Left ventricle myocardium inferior (tissue), 1 donor: ENCODE measurements around the gene GRAMD2A. TPM values are rescaled to one million over a fixed set of nuclear protein-coding genes. Genes with fewer than 3 reads are reported as not detected.
A peak's percentile ranks its signal among the peaks of the same experiment; 100 is the strongest.

ENCODE experiments used
- DNase-seq: peaks from one replicate; pipeline ENCODE4 v3.0.0-alpha.2; 2020
- H3K27ac ChIP-seq: fragments of 200-600 bp; replicated peaks from 2 replicates; pipeline ENCODE4 v1.8.0; 2021
- H3K27me3 ChIP-seq: fragments of 200-600 bp; 2 replicates; pipeline ENCODE4 v1.8.0; 2021; ENCODE audit warnings: low read depth
- H3K36me3 ChIP-seq: fragments of 200-600 bp; 2 replicates; pipeline ENCODE4 v1.8.0; 2021
- H3K4me1 ChIP-seq: fragments of 200-600 bp; 2 replicates; pipeline ENCODE4 v1.8.0; 2021
- H3K4me3 ChIP-seq: fragments of 200-600 bp; 2 replicates; pipeline ENCODE4 v1.8.0; 2021; ENCODE audit warnings: mild to moderate bottlenecking, moderate library complexity
- H3K9me3 ChIP-seq: fragments of 200-600 bp; replicated peaks from 2 replicates; pipeline ENCODE4 v1.8.0; 2021
- CTCF ChIP-seq: fragments of 200-600 bp; IDR thresholded peaks from 2 replicates; pipeline ENCODE4 v1.8.0; 2021; ENCODE audit warnings: antibody characterized with exemption, mild to moderate bottlenecking, borderline replicate concordance
- intact Hi-C: fragments of 100-400 bp; cut with micrococcal nuclease; formaldehyde crosslinking; loops from one replicate; pipeline ENCODE4 v1.11.0; 2022
- total RNA-seq: library from RNA; stranded (reverse); fragmentation: NEBNext Ultra II Directional; extraction: Animal tissue kit (Norgen Biotek cat#: 25700); gene quantifications from one replicate; pipeline ENCODE4 v1.2.1, GENCODE V29; 2021
- donor health status: DM: no; HTN: yes; CAD: no; lungs with severe emphysema.

Gene GRAMD2A
- total RNA-seq, 1 donor from 2014 or later = not detected

GRCh38 chr15:72168808-72169190 lies 28.8 kb downstream of the GRAMD2A start:
- peaks cover 15% of the 10 kb centered on the region for H3K4me1 ChIP-seq
- no peak overlapping the region for H3K4me3 ChIP-seq
- no peak for TF ChIP-seq CTCF
- intact Hi-C loops = no loop called here
- DNase-seq = no peak
- no peaks in the 10 kb centered on the region for H3K9me3 ChIP-seq
- no peaks in the 10 kb centered on the region for H3K36me3 ChIP-seq
- no peak overlapping the region for H3K27ac ChIP-seq
- peaks cover 7% of the 10 kb centered on the region for H3K27me3 ChIP-seq

- no peak overlapping the region for H3K27ac ChIP-seq
- no peak overlapping the region for H3K4me3 ChIP-seq
- H3K27me3 ChIP-seq = peaks cover 7% of the 10 kb centered on the region
- TF ChIP-seq CTCF = no peak
- intact Hi-C loops = no loop called here
- no peaks in the 10 kb centered on the region for H3K36me3 ChIP-seq
- H3K4me1 ChIP-seq = peaks cover 15% of the 10 kb centered on the region
- no peaks in the 10 kb centered on the region for H3K9me3 ChIP-seq
- DNase-seq = peak; percentile 28
Measured at GRCh38 chr15:72168131-72168807, 29.3 kb downstream of the GRAMD2A start.

GRCh38 chr15:72167445-72167844 lies 30.1 kb downstream of the GRAMD2A start:
- Histone ChIP-seq H3K36me3 (no peaks in the 10 kb centered on the region), H3K4me3 (no peak overlapping the region), H3K27ac (no peak overlapping the region), H3K4me1 (peaks cover 15% of the 10 kb centered on the region), H3K27me3 (peaks cover 7% of the 10 kb centered on the region), H3K9me3 (no peaks in the 10 kb centered on the region)
- no peak for TF ChIP-seq CTCF
- DNase-seq = no peak
- intact Hi-C loops = no loop called here

- H3K9me3 ChIP-seq = no peaks in the 10 kb centered on the region
- TF ChIP-seq CTCF = no peak
- peaks cover 7% of the 10 kb centered on the region for H3K27me3 ChIP-seq
- DNase-seq = no peak
- no peak overlapping the region for H3K27ac ChIP-seq
- no peak overlapping the region for H3K4me3 ChIP-seq
- intact Hi-C loops = no loop called here
- peaks cover 15% of the 10 kb centered on the region for H3K4me1 ChIP-seq
- H3K36me3 ChIP-seq = no peaks in the 10 kb centered on the region
Measured at GRCh38 chr15:72166716-72167417, 30.7 kb downstream of the GRAMD2A start.

GRCh38 chr15:72163719-72164118 lies 33.9 kb downstream of the GRAMD2A start:
- Histone ChIP-seq H3K9me3 (no peaks in the 10 kb centered on the region), H3K36me3 (no peaks in the 10 kb centered on the region), H3K27me3 (peaks cover 7% of the 10 kb centered on the region), H3K4me3 (no peak overlapping the region), H3K27ac (no peak overlapping the region), H3K4me1 (peaks cover 7% of the 10 kb centered on the region)
- TF ChIP-seq CTCF = no peak
- no peak for DNase-seq
- intact Hi-C loops = no loop called here
